Large intestine (tissue), 3 donors: ENCODE results near the gene C6orf62. TPM values are rescaled to one million over a fixed set of nuclear protein-coding genes. Genes with fewer than 3 reads are reported as not detected.
A peak's percentile ranks its signal among the peaks of the same experiment; 100 is the strongest.
"Not testable (repeated sequence)": the region's sequence is repeated elsewhere in the genome, so short reads cannot be mapped to it uniquely, and the experiment has no call there.

Experiments used
- DNase-seq, 2 donors: peaks; one replicate each; pipeline versions ENCODE4 v3.0.0 to v3.0.0-alpha.2; 2013
- H3K27ac ChIP-seq: one replicate; pipeline ENCODE4 v1.5.1; 2013; ENCODE audit warnings: low read length
- H3K27me3 ChIP-seq: 2 replicates; pipeline ENCODE4 v1.6.1; 2013; ENCODE audit warnings: low read length; ENCODE audit not compliant: control insufficient read depth, insufficient read depth
- H3K36me3 ChIP-seq: 2 replicates; pipeline ENCODE4 v1.6.1; 2013; ENCODE audit warnings: low read length; ENCODE audit not compliant: control insufficient read depth, insufficient read depth
- H3K4me1 ChIP-seq: one replicate; pipeline ENCODE4 v1.6.1; 2013; ENCODE audit warnings: low read length; ENCODE audit not compliant: control insufficient read depth, insufficient read depth
- H3K4me3 ChIP-seq: one replicate; pipeline ENCODE4 v1.5.1; 2013; ENCODE audit warnings: low read length
- H3K9me3 ChIP-seq: one replicate; pipeline ENCODE4 v1.6.1; 2013; ENCODE audit warnings: mild to moderate bottlenecking, low read depth, low read length, moderate library complexity; ENCODE audit not compliant: control insufficient read depth
- WGBS: methylation state at CpG from one replicate; pipeline ENCODE4 v1.1.5; 2013; ENCODE audit warnings: low lambda C conversion rate; ENCODE audit not compliant: insufficient coverage; 5-methylcytosine and 5-hydroxymethylcytosine counted together
- polyA plus RNA-seq: library from polyadenylated mRNA; unstranded; fragments of 120-200 nt; gene quantifications from one replicate; pipeline ENCODE4 v1.2.1, GENCODE V29; 2013

Gene C6orf62
- polyA plus RNA-seq, 1 donor, result 84.4 TPM

- Histone ChIP-seq H3K9me3 (no peaks in the 10 kb centered on the region), H3K27me3 (no peaks in the 10 kb centered on the region), H3K4me3 (peak overlapping the region; percentile 88), H3K27ac (peak overlapping the region; percentile 95), H3K36me3 (peaks cover 4% of the 10 kb centered on the region), H3K4me1 (peaks cover 4% of the 10 kb centered on the region)
- peak in 1 of 2 donors; percentile 87 for DNase-seq
- no CpG with 5 or more reads among the region's 26 CpGs for WGBS
Observed at GRCh38 chr6:24721461-24722215, 2.7 kb upstream of the C6orf62 start.

GRCh38 chr6:24720604-24721460 lies 1.9 kb upstream of the C6orf62 start:
- no CpG with 5 or more reads among the region's 60 CpGs for WGBS
- Histone ChIP-seq H3K4me3 (peak overlapping the region; percentile 88), H3K36me3 (peaks cover 8% of the 10 kb centered on the region), H3K27me3 (no peaks in the 10 kb centered on the region), H3K27ac (peak overlapping the region; percentile 98), H3K9me3 (no peaks in the 10 kb centered on the region), H3K4me1 (peaks cover 4% of the 10 kb centered on the region)
- peak; percentile 100 for DNase-seq

- H3K27ac ChIP-seq, result peak overlapping the region; percentile 98
- H3K4me1 ChIP-seq, result peaks cover 4% of the 10 kb centered on the region
- no peaks in the 10 kb centered on the region for H3K27me3 ChIP-seq
- peak overlapping the region; percentile 88 for H3K4me3 ChIP-seq
- peak; percentile 21 to 64 for DNase-seq
- no peaks in the 10 kb centered on the region for H3K9me3 ChIP-seq
- WGBS, result no CpG with 5 or more reads among the region's 39 CpGs
- H3K36me3 ChIP-seq, result peaks cover 14% of the 10 kb centered on the region
Observed at GRCh38 chr6:24720131-24720603, 1.2 kb upstream of the C6orf62 start.

- 14% methylated on average over 6 of the region's 8 CpGs for WGBS
- DNase-seq, result peak in 1 of 2 donors; percentile 23
- peak overlapping the region; percentile 88 for H3K4me3 ChIP-seq
- H3K27me3 ChIP-seq, result no peaks in the 10 kb centered on the region
- H3K36me3 ChIP-seq, result peaks cover 29% of the 10 kb centered on the region
- peak overlapping the region; percentile 98 for H3K27ac ChIP-seq
- H3K4me1 ChIP-seq, result peaks cover 9% of the 10 kb centered on the region
- no peaks in the 10 kb centered on the region for H3K9me3 ChIP-seq
Observed at GRCh38 chr6:24718449-24719124, 367 bp downstream of the C6orf62 start.

- H3K27ac ChIP-seq, H3K9me3 ChIP-seq, DNase-seq, H3K4me1 ChIP-seq, H3K27me3 ChIP-seq: not testable (repeated sequence)
- H3K36me3 ChIP-seq, result peaks cover 44% of the 10 kb centered on the region
- peak overlapping the region; percentile 88 for H3K4me3 ChIP-seq
- 90% methylated on average over 1 of the region's 7 CpGs for WGBS
Observed at GRCh38 chr6:24716602-24717148, 2.3 kb downstream of the C6orf62 start.

- DNase-seq, result no peak
- peaks cover 91% of the 10 kb centered on the region for H3K36me3 ChIP-seq
- no peak overlapping the region for H3K4me3 ChIP-seq
- H3K4me1 ChIP-seq, result peaks cover 5% of the 10 kb centered on the region
- no peaks in the 10 kb centered on the region for H3K27me3 ChIP-seq
- no peaks in the 10 kb centered on the region for H3K9me3 ChIP-seq
- H3K27ac ChIP-seq, result no peak overlapping the region
- WGBS, result 67% methylated on average over 1 of the region's 10 CpGs
Observed at GRCh38 chr6:24710519-24711303, 8.2 kb downstream of the C6orf62 start.

GRCh38 chr6:24709014-24709711 lies 9.8 kb downstream of the C6orf62 start:
- Histone ChIP-seq H3K4me3 (no peak overlapping the region), H3K27ac (no peak overlapping the region), H3K4me1 (no peaks in the 10 kb centered on the region), H3K27me3 (no peaks in the 10 kb centered on the region), H3K9me3 (no peaks in the 10 kb centered on the region), H3K36me3 (peaks cover 87% of the 10 kb centered on the region)
- 83% methylated on average over 2 of the region's 4 CpGs for WGBS
- no peak for DNase-seq

- Histone ChIP-seq H3K36me3 (peaks cover 83% of the 10 kb centered on the region), H3K27me3 (no peaks in the 10 kb centered on the region), H3K9me3 (no peaks in the 10 kb centered on the region), H3K4me1 (no peaks in the 10 kb centered on the region), H3K27ac (no peak overlapping the region), H3K4me3 (no peak overlapping the region)
- no peak for DNase-seq
- WGBS, result 100% methylated on average over 1 of the region's 3 CpGs
Observed at GRCh38 chr6:24708612-24709011, 10.3 kb downstream of the C6orf62 start.

GRCh38 chr6:24704468-24704867 lies 14.5 kb downstream of the C6orf62 start:
- Histone ChIP-seq H3K9me3 (no peaks in the 10 kb centered on the region), H3K4me3 (no peak overlapping the region), H3K27me3 (no peaks in the 10 kb centered on the region), H3K36me3 (peaks cover 67% of the 10 kb centered on the region), H3K4me1 (no peaks in the 10 kb centered on the region), H3K27ac (no peak overlapping the region)
- no peak for DNase-seq
